ENCODE data around the gene FOXA1.

- TF ChIP-seq, protein P1, sequence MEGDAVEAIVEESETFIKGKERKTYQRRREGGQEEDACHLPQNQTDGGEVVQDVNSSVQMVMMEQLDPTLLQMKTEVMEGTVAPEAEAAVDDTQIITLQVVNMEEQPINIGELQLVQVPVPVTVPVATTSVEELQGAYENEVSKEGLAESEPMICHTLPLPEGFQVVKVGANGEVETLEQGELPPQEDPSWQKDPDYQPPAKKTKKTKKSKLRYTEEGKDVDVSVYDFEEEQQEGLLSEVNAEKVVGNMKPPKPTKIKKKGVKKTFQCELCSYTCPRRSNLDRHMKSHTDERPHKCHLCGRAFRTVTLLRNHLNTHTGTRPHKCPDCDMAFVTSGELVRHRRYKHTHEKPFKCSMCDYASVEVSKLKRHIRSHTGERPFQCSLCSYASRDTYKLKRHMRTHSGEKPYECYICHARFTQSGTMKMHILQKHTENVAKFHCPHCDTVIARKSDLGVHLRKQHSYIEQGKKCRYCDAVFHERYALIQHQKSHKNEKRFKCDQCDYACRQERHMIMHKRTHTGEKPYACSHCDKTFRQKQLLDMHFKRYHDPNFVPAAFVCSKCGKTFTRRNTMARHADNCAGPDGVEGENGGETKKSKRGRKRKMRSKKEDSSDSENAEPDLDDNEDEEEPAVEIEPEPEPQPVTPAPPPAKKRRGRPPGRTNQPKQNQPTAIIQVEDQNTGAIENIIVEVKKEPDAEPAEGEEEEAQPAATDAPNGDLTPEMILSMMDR (IDR thresholded peaks at IDR 0.05), result no peak
- TF ChIP-seq POLR2A (IDR thresholded peaks at IDR 0.05), result no peak
These were observed 11.6 kb upstream of the FOXA1 start for GRCh38 chr14:37606678-37607077.
